ENCODE measurements around the gene KDM3A. TPM values are rescaled to one million over a fixed set of nuclear protein-coding genes. Genes with fewer than 3 reads are reported as not detected.

The KDM3A gene
- total and polyA plus RNA-seq, 9 of the 15 experiments (the other 6 are each of a cell fraction or from before 2014, with no cell fraction given): 7.5 to 95.4 (median 24.8) TPM

- ATAC-seq: no peak
- Histone ChIP-seq H3K4me2 (ENCODE audit: insufficient read depth, low read length) (no peak overlapping the region), H3K4me1 (replicated peaks in 1 of 2; ENCODE audit: control insufficient read depth in 2 of 2, insufficient read depth in 2 of 2, low read length in 2 of 2) (no peaks in the 10 kb centered on the region), H4K20me1 (replicated peaks; ENCODE audit: control insufficient read depth, insufficient read depth, low read length) (no peaks in the 10 kb centered on the region), H3K27ac (ENCODE audit: extremely low read depth, low read depth, low read length) (no peak overlapping the region), H3K9ac (ENCODE audit: insufficient read depth in 1 of 2, low read depth in 2 of 2, low read length in 2 of 2) (no peak overlapping the region), H3K27me3 (ENCODE audit: control insufficient read depth in 2 of 2, insufficient read depth in 2 of 2, low read length in 2 of 2) (no peaks in the 10 kb centered on the region), H3K9me3 (replicated peaks; ENCODE audit: control insufficient read depth, insufficient read depth, low read depth, low read length) (peaks cover 7% of the 10 kb centered on the region), H3K4me3 (no peak overlapping the region), H3K79me2 (ENCODE audit: control insufficient read depth, insufficient read depth, low read length) (no peaks in the 10 kb centered on the region), H3K36me3 (ENCODE audit: control insufficient read depth, insufficient read depth, low read length) (peaks cover 28% of the 10 kb centered on the region), H2AFZ (ENCODE audit: low read depth, low read length) (no peak overlapping the region), H3K9me1 (ENCODE audit: control insufficient read depth, insufficient read depth, low read length) (no peaks in the 10 kb centered on the region)
- BruUV-seq (replicated peaks): no TSS peak
- ChIA-PET POLR2A (no interaction called here), CTCF (ENCODE audit: low intra/inter-chr PET ratio) (no interaction called here)
- in situ Hi-C loops (cut with MboI) (no loop called here), intact Hi-C loops (cut with micrococcal nuclease) (no loop called here)
- no peak for FAIRE-seq
- peak in 1 of 4 experiments; percentile 32 for DNase-seq (ENCODE audit: extremely low read depth in 1 of 4, low spot score in 3 of 4)
- 85% methylated on average over 2 of the region's 2 CpGs for WGBS (ENCODE audit: insufficient coverage, low coverage, missing lambda C conversion rate)
- TF ChIP-seq ZNF280A (IDR thresholded peaks at IDR 0.05; ENCODE audit: low read depth, partially characterized antibody) (peak; percentile 80), ZNF707 (CRISPR knock-in tag; conservative IDR thresholded peaks at IDR 0.05) (no peak), CBX3 (IDR thresholded peaks at IDR 0.05; ENCODE audit: borderline replicate concordance in 1 of 2, low read length in 2 of 2) (peak in 1 of 2 experiments; percentile 88; a peak in 2 of 3 replicates), ZNF282 (CRISPR knock-in tag; IDR thresholded peaks at IDR 0.05) (no peak), RBM22 (IDR thresholded peaks at IDR 0.05; ENCODE audit: low read depth, low read length, poor library complexity, severe bottlenecking) (no peak), TBL1XR1 (IDR thresholded peaks at IDR 0.05; ENCODE audit: low read length in 2 of 2) (no peak), ZNF347 (CRISPR knock-in tag; IDR thresholded peaks at IDR 0.05; ENCODE audit: low read depth) (no peak), TRIM24 (IDR thresholded peaks at IDR 0.05) (0 out of 4 replicates have a peak, but pooled peaks of 1 of the 2 experiments have one; percentile 24), ZBTB8A (IDR thresholded peaks at IDR 0.05; ENCODE audit: partially characterized antibody) (no peak), CBX5 (IDR thresholded peaks at IDR 0.05; ENCODE audit: borderline replicate concordance, low read depth) (peak; percentile 90), TRIM28 (IDR thresholded peaks at IDR 0.05) (peak; percentile 79), ARID1B (IDR thresholded peaks at IDR 0.05) (no peak), SMARCE1 (IDR thresholded peaks at IDR 0.05) (no peak), MCM3 (IDR thresholded peaks at IDR 0.05) (no peak), CBX1 (IDR thresholded peaks at IDR 0.05; ENCODE audit: low read depth) (peak; percentile 90), ZNF253 (CRISPR knock-in tag; conservative IDR thresholded peaks at IDR 0.05) (no peak), ZNF354B (CRISPR knock-in tag; IDR thresholded peaks at IDR 0.05) (no peak), ZFP36 (IDR thresholded peaks at IDR 0.05; ENCODE audit: low read depth, low read length, partially characterized antibody) (peak; percentile 41), BRD9 (IDR thresholded peaks at IDR 0.05; ENCODE audit: low read depth, partially characterized antibody) (no peak), NONO (IDR thresholded peaks at IDR 0.05; ENCODE audit: low read depth in 2 of 2, low read length in 1 of 2) (no peak), ESRRB (CRISPR knock-in tag; IDR thresholded peaks at IDR 0.05; ENCODE audit: borderline replicate concordance) (no peak), HDAC8 (tag; IDR thresholded peaks at IDR 0.05) (no peak), GABPB1 (CRISPR knock-in tag; IDR thresholded peaks at IDR 0.05) (no peak), KAT2B (IDR thresholded peaks at IDR 0.05; ENCODE audit: low read depth, low read length) (no peak), LARP7 (IDR thresholded peaks at IDR 0.05) (no peak)
These were observed 59.3 kb downstream of the KDM3A start for GRCh38 chr2:86500325-86501083.
